Measurements from ENCODE around the gene MLF1. TPM values are rescaled to one million over a fixed set of nuclear protein-coding genes. Genes with fewer than 3 reads are reported as not detected.

The MLF1 gene
- total RNA-seq, 5 donors from 2014 or later (not counting 1 experiment from before 2014, with no cell fraction given) = 0.54 to 8.4 (median 1.5) TPM

- ATAC-seq (replicated peaks in 1 of 4) = no peak
- peaks cover 2 to 12% of the 10 kb centered on the region in 2 experiments for H3K4me1 ChIP-seq (ENCODE audit: control insufficient read depth in 1 of 2, extremely low read depth in 1 of 2, insufficient read depth in 2 of 2, low read length in 2 of 2)
- no peaks in the 10 kb centered on the region for H3K9me3 ChIP-seq
- H3K9me3 Mint-ChIP-seq = peaks cover 0 to 4% (median 4%) of the 10 kb centered on the region in 3 donors
- no peaks in the 10 kb centered on the region for H3K36me3 ChIP-seq (ENCODE audit: control insufficient read depth in 2 of 2, extremely low read depth in 1 of 2, insufficient read depth in 1 of 2, low read length in 1 of 2)
- no peaks in the 10 kb centered on the region for H3K36me3 Mint-ChIP-seq
- POLR2A ChIA-PET = interaction anchor here in 1 of 2 donors (0.7 kb wide), 1 partner anchor 1991 kb away, joined by 9 read pairs; no protein-coding TSS in a partner anchor
- no CpG with 5 or more reads among the region's 3 CpGs for WGBS (ENCODE audit: insufficient coverage)
- no peak overlapping the region for H3K27ac Mint-ChIP-seq
- H3K27ac ChIP-seq (ENCODE audit: low read length) = no peak overlapping the region
- peaks cover 0 to 29% of the 10 kb centered on the region in 2 experiments for H3K27me3 ChIP-seq (replicated peaks in 1 of 2; ENCODE audit: control insufficient read depth in 2 of 2, extremely low read depth in 1 of 2, insufficient read depth in 2 of 2, low read length in 1 of 2)
- H3K4me3 ChIP-seq (ENCODE audit: control insufficient read depth in 1 of 2, extremely low read depth in 1 of 2, low read length in 1 of 2) = no peak overlapping the region
- DNase-seq = no peak
- H3K4me3 Mint-ChIP-seq = peak overlapping the region in 1 of 3 donors; percentile 83
- H3K4me1 Mint-ChIP-seq = peaks cover 12 to 16% (median 13%) of the 10 kb centered on the region in 3 donors
- CTCF ChIA-PET = interaction anchor here (0.5 to 1.0 kb wide), 4 partner anchors 12 to 28 kb away, joined by 3 to 4 read pairs (median 3); no protein-coding TSS in a partner anchor
- H3K27me3 Mint-ChIP-seq = peaks cover 47 to 51% of the 10 kb centered on the region in 2 donors
Measured at GRCh38 chr3:158569794-158570193, 1.2 kb upstream of the MLF1 start.

- Histone ChIP-seq H3K4me1 (ENCODE audit: control insufficient read depth in 1 of 2, extremely low read depth in 1 of 2, insufficient read depth in 2 of 2, low read length in 2 of 2) (peaks cover 2 to 12% of the 10 kb centered on the region in 2 experiments), H3K36me3 (ENCODE audit: control insufficient read depth in 2 of 2, extremely low read depth in 1 of 2, insufficient read depth in 1 of 2, low read length in 1 of 2) (no peaks in the 10 kb centered on the region), H3K27ac (ENCODE audit: low read length) (no peak overlapping the region), H3K4me3 (ENCODE audit: control insufficient read depth in 1 of 2, extremely low read depth in 1 of 2, low read length in 1 of 2) (no peak overlapping the region), H3K27me3 (replicated peaks in 1 of 2; ENCODE audit: control insufficient read depth in 2 of 2, extremely low read depth in 1 of 2, insufficient read depth in 2 of 2, low read length in 1 of 2) (peaks cover 0 to 29% of the 10 kb centered on the region in 2 experiments), H3K9me3 (no peaks in the 10 kb centered on the region)
- Mint-ChIP-seq H3K36me3 (no peaks in the 10 kb centered on the region), H3K4me1 (peaks cover 12 to 16% (median 13%) of the 10 kb centered on the region in 3 donors), H3K4me3 (peak overlapping the region in 1 of 3 donors; percentile 83), H3K27ac (no peak overlapping the region), H3K27me3 (peaks cover 39% of the 10 kb centered on the region in 2 donors), H3K9me3 (no peaks in the 10 kb centered on the region)
- ChIA-PET CTCF (no interaction called here), POLR2A (no interaction called here)
- no peak for ATAC-seq (replicated peaks in 1 of 4)
- WGBS (ENCODE audit: insufficient coverage) = 88% methylated on average over 14 of the region's 16 CpGs
- DNase-seq = no peak
Measured at GRCh38 chr3:158571969-158572765, 1.2 kb downstream of the MLF1 start.

DNA sequence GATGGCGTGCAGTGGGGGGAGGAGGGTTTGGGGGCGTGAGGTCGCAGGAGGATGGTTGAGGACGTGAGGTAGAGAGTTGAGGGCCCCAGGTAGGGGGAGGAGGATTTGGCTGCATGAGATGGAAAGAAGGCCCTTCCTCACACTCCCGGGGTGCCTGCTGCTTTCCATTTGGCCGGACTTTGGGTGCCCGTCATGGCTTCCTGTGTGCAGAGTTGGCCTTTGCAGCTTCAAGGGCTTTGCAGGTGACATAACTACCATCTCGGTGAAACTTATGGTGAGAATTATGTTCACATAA lies 1.7 kb downstream of the MLF1 start:
- ATAC-seq (replicated peaks in 1 of 4) = no peak
- Histone ChIP-seq H3K9me3 (no peaks in the 10 kb centered on the region), H3K27ac (ENCODE audit: low read length) (no peak overlapping the region), H3K27me3 (replicated peaks in 1 of 2; ENCODE audit: control insufficient read depth in 2 of 2, extremely low read depth in 1 of 2, insufficient read depth in 2 of 2, low read length in 1 of 2) (peaks cover 0 to 29% of the 10 kb centered on the region in 2 experiments), H3K36me3 (ENCODE audit: control insufficient read depth in 2 of 2, extremely low read depth in 1 of 2, insufficient read depth in 1 of 2, low read length in 1 of 2) (no peaks in the 10 kb centered on the region), H3K4me1 (ENCODE audit: control insufficient read depth in 1 of 2, extremely low read depth in 1 of 2, insufficient read depth in 2 of 2, low read length in 2 of 2) (peaks cover 2 to 12% of the 10 kb centered on the region in 2 experiments), H3K4me3 (ENCODE audit: control insufficient read depth in 1 of 2, extremely low read depth in 1 of 2, low read length in 1 of 2) (no peak overlapping the region)
- DNase-seq = no peak
- peaks cover 12 to 16% (median 13%) of the 10 kb centered on the region in 3 donors for H3K4me1 Mint-ChIP-seq
- ChIA-PET POLR2A (no interaction called here), CTCF (no interaction called here)
- H3K27ac Mint-ChIP-seq = no peak overlapping the region
- H3K4me3 Mint-ChIP-seq = peak overlapping the region in 1 of 3 donors; percentile 83
- no peaks in the 10 kb centered on the region for H3K36me3 Mint-ChIP-seq
- H3K27me3 Mint-ChIP-seq = peaks cover 35 to 38% of the 10 kb centered on the region in 2 donors
- WGBS (ENCODE audit: insufficient coverage) = 95% methylated on average over 4 of the region's 8 CpGs
- H3K9me3 Mint-ChIP-seq = no peaks in the 10 kb centered on the region

DNA sequence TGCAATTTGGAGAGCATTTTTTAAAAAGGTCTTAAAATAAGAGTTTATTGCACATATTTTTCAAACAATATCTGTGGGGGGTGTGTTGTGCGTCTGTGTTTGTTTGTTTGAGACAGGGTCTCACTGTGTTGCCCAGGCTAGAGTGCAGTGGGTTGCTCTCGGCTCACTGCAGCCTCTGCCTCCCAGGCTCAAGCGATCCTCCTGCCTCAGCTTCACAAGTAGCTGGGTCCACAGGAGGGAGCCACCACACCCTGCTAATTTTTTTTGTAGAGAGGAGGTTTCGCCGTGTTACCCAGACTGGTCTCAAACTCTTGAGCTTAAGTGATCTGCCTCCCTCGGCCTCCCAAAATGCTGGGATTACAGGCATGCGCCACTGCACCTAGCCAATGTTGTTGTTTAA lies 2.7 kb downstream of the MLF1 start:
- no peak for ATAC-seq (replicated peaks in 1 of 4)
- H3K27me3 Mint-ChIP-seq = peaks cover 29 to 33% of the 10 kb centered on the region in 2 donors
- CTCF ChIA-PET = interaction anchor here in 1 of 2 donors (0.6 kb wide), 1 partner anchor 74 kb away, joined by 3 read pairs; no protein-coding TSS in a partner anchor

DNA sequence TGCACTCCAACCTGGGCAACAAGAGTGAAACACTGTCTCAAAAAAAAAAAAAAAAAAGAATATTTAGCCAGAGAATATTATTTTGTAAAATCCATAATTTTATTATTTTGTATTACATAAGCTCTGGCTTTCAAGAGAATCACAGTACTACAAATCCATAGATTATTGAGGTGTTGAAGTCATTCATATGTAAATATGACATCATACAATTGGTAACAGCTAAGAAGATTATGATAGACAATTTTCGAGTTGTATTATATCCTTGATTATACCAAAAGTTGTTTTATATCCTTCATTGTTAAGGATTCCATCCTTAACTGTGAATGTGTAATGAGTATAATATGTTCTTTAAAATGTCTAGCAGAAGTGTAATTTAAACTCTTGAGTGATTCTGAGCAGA lies 3.7 kb downstream of the MLF1 start:
- DNase-seq = no peak
- no peak for ATAC-seq (replicated peaks in 1 of 4)
- Mint-ChIP-seq H3K9me3 (no peaks in the 10 kb centered on the region), H3K4me3 (no peak overlapping the region), H3K36me3 (no peaks in the 10 kb centered on the region), H3K27me3 (peaks cover 27 to 28% of the 10 kb centered on the region in 2 donors), H3K4me1 (peaks cover 12 to 16% (median 13%) of the 10 kb centered on the region in 3 donors), H3K27ac (no peak overlapping the region)
- Histone ChIP-seq H3K4me1 (ENCODE audit: control insufficient read depth in 1 of 2, extremely low read depth in 1 of 2, insufficient read depth in 2 of 2, low read length in 2 of 2) (peaks cover 2 to 12% of the 10 kb centered on the region in 2 experiments), H3K27me3 (replicated peaks in 1 of 2; ENCODE audit: control insufficient read depth in 2 of 2, extremely low read depth in 1 of 2, insufficient read depth in 2 of 2, low read length in 1 of 2) (peaks cover 0 to 28% of the 10 kb centered on the region in 2 experiments), H3K4me3 (ENCODE audit: control insufficient read depth in 1 of 2, extremely low read depth in 1 of 2, low read length in 1 of 2) (no peak overlapping the region), H3K9me3 (no peaks in the 10 kb centered on the region), H3K27ac (ENCODE audit: low read length) (no peak overlapping the region), H3K36me3 (ENCODE audit: control insufficient read depth in 2 of 2, extremely low read depth in 1 of 2, insufficient read depth in 1 of 2, low read length in 1 of 2) (no peaks in the 10 kb centered on the region)
- ChIA-PET POLR2A (no interaction called here), CTCF (interaction anchor here in 1 of 2 donors (0.7 kb wide), 1 partner anchor 153 kb away, joined by 3 read pairs; no protein-coding TSS in a partner anchor)
- WGBS (ENCODE audit: insufficient coverage) = no CpG with 5 or more reads among the region's 1 CpG

More for the DNA sequence above, 2.7 kb downstream of the MLF1 start:
- no peaks in the 10 kb centered on the region for H3K36me3 Mint-ChIP-seq
- Histone ChIP-seq H3K4me3 (ENCODE audit: control insufficient read depth in 1 of 2, extremely low read depth in 1 of 2, low read length in 1 of 2) (no peak overlapping the region), H3K36me3 (ENCODE audit: control insufficient read depth in 2 of 2, extremely low read depth in 1 of 2, insufficient read depth in 1 of 2, low read length in 1 of 2) (no peaks in the 10 kb centered on the region), H3K27me3 (replicated peaks in 1 of 2; ENCODE audit: control insufficient read depth in 2 of 2, extremely low read depth in 1 of 2, insufficient read depth in 2 of 2, low read length in 1 of 2) (peaks cover 0 to 29% of the 10 kb centered on the region in 2 experiments), H3K4me1 (ENCODE audit: control insufficient read depth in 1 of 2, extremely low read depth in 1 of 2, insufficient read depth in 2 of 2, low read length in 2 of 2) (peaks cover 2 to 12% of the 10 kb centered on the region in 2 experiments), H3K27ac (ENCODE audit: low read length) (no peak overlapping the region), H3K9me3 (no peaks in the 10 kb centered on the region)
- H3K4me1 Mint-ChIP-seq = peaks cover 12 to 16% (median 13%) of the 10 kb centered on the region in 3 donors
- H3K9me3 Mint-ChIP-seq = no peaks in the 10 kb centered on the region
- H3K4me3 Mint-ChIP-seq = no peak overlapping the region
- H3K27ac Mint-ChIP-seq = no peak overlapping the region
- no peak for DNase-seq
- 100% methylated on average over 1 of the region's 7 CpGs for WGBS (ENCODE audit: insufficient coverage)
- POLR2A ChIA-PET = no interaction called here

GRCh38 chr3:158590223-158590622 lies 19.2 kb downstream of the MLF1 start:
- Histone ChIP-seq H3K4me1 (ENCODE audit: control insufficient read depth in 1 of 2, extremely low read depth in 1 of 2, insufficient read depth in 2 of 2, low read length in 2 of 2) (no peaks in the 10 kb centered on the region), H3K9me3 (no peaks in the 10 kb centered on the region), H3K27ac (ENCODE audit: low read length) (no peak overlapping the region), H3K4me3 (ENCODE audit: control insufficient read depth in 1 of 2, extremely low read depth in 1 of 2, low read length in 1 of 2) (no peak overlapping the region), H3K36me3 (ENCODE audit: control insufficient read depth in 2 of 2, extremely low read depth in 1 of 2, insufficient read depth in 1 of 2, low read length in 1 of 2) (no peaks in the 10 kb centered on the region), H3K27me3 (replicated peaks in 1 of 2; ENCODE audit: control insufficient read depth in 2 of 2, extremely low read depth in 1 of 2, insufficient read depth in 2 of 2, low read length in 1 of 2) (no peaks in the 10 kb centered on the region)
- no peaks in the 10 kb centered on the region for H3K4me1 Mint-ChIP-seq
- ChIA-PET CTCF (interaction anchor here in 1 of 2 donors (0.6 kb wide), 1 partner anchor 42 kb away, joined by 4 read pairs; no protein-coding TSS in a partner anchor), POLR2A (no interaction called here)
- H3K27me3 Mint-ChIP-seq = peaks cover 3 to 19% of the 10 kb centered on the region in 2 donors
- peaks cover 0 to 2% (median 0%) of the 10 kb centered on the region in 3 donors for H3K9me3 Mint-ChIP-seq
- no peak for ATAC-seq (replicated peaks in 1 of 4)
- no peak for DNase-seq
- H3K4me3 Mint-ChIP-seq = no peak overlapping the region
- H3K36me3 Mint-ChIP-seq = no peaks in the 10 kb centered on the region
- no peak overlapping the region for H3K27ac Mint-ChIP-seq

Measured in T-cell (primary cell).